ENCODE data around the gene ARL6IP4.

ARL6IP4 gene

GRCh38 chr12:122959566-122960192 lies 20.8 kb upstream of the ARL6IP4 start:
- no peak for DNase-seq

GRCh38 chr12:122960193-122960569 lies 20.3 kb upstream of the ARL6IP4 start:
- no peak for DNase-seq

GRCh38 chr12:122961531-122962329 lies 18.8 kb upstream of the ARL6IP4 start:
- DNase-seq = no peak

DNA sequence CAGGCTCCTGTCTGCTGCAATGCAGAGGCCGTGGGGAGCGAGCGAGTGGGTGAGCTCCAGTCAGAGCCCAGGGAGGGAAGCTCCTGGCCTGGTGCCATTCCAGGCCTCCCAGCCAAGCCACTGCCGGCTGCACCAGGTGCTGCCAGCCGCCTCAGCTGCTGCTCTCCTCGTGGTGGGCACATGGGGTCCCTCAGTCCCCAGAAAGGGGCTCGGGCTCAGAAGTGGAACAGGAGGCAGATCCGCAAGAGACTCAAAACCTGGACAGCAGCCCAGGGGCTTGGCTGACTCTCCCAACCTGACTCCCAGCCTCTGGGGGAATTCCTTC lies 16.6 kb upstream of the ARL6IP4 start:
- no peak for DNase-seq

DNA sequence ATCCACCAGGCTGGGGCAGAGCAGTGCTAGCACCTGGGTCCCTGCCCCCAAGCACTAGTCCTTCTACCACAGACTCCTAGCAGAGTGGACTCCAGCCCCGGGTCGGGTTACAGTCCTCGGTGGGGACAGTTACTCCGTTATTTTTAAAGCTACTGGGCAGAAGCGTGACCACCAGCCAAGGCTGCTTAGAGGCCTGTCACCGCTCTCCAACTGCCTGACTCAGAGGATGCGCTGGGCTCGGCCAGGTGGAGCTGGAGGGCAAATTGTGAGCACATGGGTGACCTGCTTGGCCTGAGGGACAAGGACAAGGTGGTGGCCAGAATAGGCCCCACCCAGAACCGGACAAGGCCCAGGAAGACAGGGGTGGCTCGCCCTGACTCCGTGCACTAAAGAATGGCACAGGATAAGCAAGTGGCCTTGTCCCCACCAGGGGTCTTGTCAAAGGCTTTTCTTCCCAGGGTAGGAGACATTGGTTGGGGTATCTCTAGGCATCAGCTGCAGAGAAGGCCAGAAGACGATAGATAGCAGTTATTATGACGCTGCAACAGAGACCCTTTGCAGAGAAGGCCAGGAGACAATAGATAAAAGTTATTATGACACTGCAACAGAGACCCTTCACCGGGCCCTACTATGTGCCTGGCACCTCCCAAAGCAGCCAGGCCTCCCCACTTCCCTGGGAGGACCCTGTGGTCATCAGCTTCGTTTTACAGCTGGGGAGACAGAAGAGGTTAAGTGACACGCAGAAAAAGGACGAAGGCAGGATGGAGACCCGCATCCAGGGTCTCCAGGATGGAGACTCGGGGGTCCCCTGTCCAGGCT lies 15.8 kb upstream of the ARL6IP4 start:
- DNase-seq = no peak

DNA sequence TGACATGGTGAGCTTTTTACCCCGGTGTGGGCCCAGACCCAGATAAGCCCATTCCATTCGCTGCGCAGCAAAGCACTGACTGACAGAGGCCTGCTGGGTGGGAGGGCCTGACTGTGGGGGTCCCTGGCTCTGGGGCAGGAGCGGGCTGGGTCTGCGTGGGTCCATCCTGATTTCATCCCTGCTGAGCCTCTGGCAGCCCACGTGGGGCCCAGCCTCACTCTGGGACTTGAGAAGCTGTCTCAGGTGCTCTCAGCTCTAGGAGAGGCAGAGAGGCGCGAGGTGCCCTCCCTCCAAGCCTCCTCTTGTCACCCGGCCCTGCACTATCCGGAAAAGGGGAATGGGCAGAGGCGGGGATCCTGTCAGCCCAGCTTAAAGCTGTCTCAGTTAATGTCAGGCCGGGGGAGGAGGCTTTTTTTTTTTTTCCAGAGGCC lies 15.1 kb upstream of the ARL6IP4 start:
- no peak for DNase-seq

- DNase-seq = peak; percentile 93
These were observed 14.4 kb upstream of the ARL6IP4 start, which contains the start of gene ABCB9 for GRCh38 chr12:122965851-122966742. TSS of gene ABCB9 (minus strand) at chr12:122966463. CDS start at chr12:122960235, 6,228 bp downstream.

DNA sequence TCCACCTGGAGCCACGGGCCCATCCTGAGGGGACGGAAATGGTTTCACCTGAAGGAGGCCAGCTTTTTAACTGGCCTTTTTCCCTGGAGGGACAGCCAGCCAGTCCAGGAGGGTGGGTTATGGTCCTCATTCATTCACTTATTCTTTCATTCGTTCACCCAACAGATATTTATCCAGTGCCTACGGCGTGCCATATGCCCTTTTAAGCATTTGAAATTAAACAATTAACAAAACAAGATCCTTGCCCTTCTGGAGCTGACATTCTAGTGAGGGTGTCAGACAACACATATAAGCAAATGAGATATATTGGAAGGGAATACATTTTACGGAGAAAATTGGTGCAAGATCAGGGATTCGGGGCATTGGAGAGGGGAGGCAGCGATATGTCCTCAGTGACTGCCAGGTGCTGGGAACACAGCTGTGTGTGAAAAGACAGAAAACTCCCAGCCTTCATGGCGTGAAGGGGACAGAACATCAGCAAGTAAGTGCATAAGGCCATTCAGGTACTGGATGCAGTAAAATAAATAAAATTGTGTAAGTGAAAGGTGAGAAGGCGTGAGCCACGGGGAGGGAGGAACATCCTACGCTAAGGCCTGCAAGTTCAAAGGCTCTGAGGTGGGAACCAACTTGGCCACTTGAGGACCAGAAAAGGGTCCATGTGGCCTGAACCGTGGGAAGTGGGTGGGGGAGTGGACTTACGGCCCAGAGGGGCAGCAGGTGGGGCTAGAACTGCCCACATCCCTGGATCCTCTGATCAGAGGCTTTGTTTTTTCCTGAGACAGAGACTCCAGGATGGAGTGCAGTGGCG lies 13.5 kb upstream of the ARL6IP4 start:
- DNase-seq = no peak

DNA sequence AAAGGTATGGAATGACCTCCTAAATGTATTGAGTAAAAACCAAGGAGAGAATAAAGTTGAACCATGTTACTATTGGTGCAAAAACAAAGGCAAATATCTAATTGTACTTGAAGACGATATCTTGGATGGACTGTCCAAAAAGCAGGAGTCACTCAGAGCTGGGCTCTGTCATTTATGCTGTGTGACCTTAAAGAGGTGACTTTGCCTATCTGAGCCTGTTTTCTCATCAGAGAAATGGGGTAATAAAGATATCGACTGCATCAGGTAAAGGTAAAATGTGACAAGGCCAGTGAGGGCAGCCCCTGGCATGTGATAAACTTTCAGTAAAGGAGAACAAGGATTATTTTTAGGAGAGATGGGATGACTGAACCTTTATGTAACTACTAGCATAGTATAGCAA lies 12.4 kb upstream of the ARL6IP4 start:
- DNase-seq = no peak

GRCh38 chr12:122969676-122970075 lies 10.8 kb upstream of the ARL6IP4 start:
- no peak for DNase-seq

GRCh38 chr12:122974274-122974891 lies 6.1 kb upstream of the ARL6IP4 start:
- DNase-seq = peak; percentile 84

GRCh38 chr12:122974892-122975789 lies 5.3 kb upstream of the ARL6IP4 start, which contains the start of gene OGFOD2:
TSS of gene OGFOD2 (plus strand) at chr12:122975244. CDS start at chr12:122975252, 8 bp downstream.
- peak; percentile 88 for DNase-seq

DNA sequence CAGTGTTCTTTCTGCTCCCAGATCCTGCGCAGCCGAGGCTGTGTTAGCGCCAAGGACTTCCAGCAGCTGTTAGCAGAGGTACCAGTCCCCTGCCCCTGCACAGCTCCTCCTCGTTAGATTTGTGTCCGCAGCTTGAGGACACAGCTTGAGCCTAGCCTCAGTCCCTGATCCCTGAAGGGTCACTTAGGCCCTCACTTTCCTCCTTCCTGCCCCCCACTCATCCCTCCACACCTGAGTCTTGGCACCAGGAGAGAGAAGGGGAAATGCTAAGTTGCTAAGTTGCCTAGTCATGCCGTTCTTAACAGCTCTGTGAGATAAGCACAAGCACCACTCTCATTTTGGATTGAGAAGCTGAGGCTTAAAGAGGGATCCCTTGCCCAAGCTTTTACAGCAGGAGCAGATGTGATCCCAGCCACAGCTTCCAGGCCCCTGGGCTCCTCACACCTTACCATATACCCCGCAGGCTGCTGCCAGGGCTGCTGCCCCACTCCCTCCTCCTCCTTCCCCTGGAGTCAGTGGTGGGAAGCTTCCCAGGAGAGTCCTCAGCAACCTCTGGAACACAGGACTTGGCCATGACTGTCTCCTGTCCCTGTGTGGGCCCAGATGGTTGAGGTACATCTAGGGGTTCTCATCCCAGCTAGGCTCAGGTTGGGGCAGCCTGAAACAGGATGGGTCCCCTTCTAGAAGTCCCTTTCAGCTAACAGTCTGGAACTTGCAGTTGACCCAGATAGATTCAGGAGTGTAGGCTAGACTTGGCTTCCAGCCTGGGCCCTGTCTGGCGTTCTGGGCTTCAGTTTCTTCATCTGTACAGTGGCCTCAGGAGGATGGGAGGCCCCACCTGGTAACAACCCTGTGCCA lies 4.5 kb upstream of the ARL6IP4 start:
- DNase-seq = no peak

- DNase-seq = no peak
These were observed 3.9 kb upstream of the ARL6IP4 start for GRCh38 chr12:122976648-122976975.

DNA sequence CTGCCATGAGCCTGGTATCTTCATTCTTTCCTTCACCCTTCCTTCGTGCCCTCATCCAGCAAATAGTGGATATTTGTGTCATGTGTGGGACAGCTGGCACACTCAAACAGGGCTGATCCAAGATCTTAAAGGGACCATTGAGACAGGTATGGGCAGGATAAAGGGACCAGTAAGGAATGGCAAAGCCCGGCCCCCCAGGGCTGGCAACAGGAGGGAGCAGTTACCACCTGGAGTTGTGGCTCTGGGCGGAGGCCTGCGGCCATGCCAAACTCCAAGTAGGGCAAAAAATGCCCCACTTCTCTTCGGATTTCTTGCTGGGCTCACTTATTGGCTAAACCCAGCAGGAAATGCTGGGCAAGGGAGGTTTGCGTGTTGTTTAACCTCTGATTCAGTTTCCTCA lies 3.3 kb upstream of the ARL6IP4 start:
- DNase-seq = no peak

GRCh38 chr12:122977655-122978392 lies 2.7 kb upstream of the ARL6IP4 start:
- DNase-seq = no peak

DNA sequence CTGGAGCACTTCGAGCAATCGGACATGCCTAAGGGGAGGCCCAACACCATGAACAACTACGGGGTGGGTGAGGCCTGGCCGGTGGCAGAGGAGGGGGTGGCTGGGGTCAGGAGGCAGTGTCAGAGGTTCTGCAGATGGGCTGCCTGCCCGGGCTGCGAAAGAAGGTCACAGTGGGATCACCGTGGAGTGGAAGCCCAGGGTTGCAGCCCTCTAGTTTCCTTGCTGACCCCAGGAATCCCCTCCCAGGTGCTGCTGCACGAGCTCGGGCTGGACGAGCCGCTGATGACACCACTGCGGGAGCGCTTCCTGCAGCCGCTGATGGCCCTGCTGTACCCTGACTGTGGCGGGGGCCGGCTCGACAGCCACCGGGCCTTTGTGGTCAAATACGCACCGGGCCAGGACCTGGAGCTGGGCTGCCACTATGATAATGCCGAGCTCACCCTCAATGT lies 1.9 kb upstream of the ARL6IP4 start:
- no peak for DNase-seq

All from activated gamma-delta T cell (primary cell).